GM21576 (cell line): Measurements from ENCODE around the gene TNXB.
"Not testable (repeated sequence)": the region's sequence is repeated elsewhere in the genome, so short reads cannot be mapped to it uniquely, and the experiment has no call there.

Source experiments
- ATAC-seq: cut with Tn5 transposase; IDR thresholded peaks from one replicate; pipeline ENCODE4 v1.9.1; 2021; ENCODE audit warnings: mild to moderate bottlenecking, moderate library complexity; ENCODE audit not compliant: unreplicated experiment

The TNXB gene

GRCh38 chr6:32068867-32069266, 40.3 kb downstream of the TNXB start:
- no peak for ATAC-seq

DNA sequence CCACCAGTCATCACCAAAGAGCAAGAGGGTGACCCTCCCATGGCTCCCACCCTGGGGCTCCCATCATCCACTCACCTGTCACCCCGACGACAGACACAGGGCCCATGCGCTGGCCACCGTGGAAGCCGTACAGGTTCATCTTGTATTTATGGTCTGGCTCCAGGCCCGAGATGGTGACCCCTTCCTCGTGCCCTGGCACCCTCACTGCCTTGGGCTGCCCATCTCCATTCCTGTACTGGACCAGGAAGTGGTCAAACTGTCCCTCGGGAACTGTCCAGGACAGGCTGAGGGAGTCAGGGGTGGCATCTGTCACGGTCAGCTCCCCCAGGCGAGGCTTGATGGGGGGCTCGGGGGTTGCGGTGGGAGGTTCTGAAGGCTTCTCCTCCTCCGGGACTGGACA, 40.8 kb downstream of the TNXB start:
- not testable (repeated sequence) for ATAC-seq

- not testable (repeated sequence) for ATAC-seq
Observed at GRCh38 chr6:32067521-32067920, 41.6 kb downstream of the TNXB start.

DNA sequence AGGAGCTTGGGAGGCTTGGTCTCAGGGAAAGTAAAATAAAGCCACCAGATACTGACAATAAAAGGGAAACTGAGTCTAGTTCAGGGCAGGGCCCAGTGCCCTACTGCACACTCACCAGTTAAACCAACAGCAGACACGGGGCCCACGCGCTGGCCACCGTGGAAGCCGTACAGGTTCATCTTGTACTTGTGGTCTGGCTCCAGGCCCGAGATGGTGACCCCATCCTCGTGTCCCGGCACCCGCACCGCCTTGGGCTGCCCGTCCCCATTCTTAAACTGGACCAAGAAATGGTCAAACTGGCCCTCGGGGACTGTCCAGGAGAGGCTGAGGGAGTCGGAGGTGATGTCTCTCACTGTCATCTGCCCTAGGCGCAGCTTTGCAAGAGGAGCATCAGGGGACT, 44.4 kb downstream of the TNXB start:
- ATAC-seq = no peak

GRCh38 chr6:32060966-32061655, 48.0 kb downstream of the TNXB start:
- ATAC-seq = no peak

DNA sequence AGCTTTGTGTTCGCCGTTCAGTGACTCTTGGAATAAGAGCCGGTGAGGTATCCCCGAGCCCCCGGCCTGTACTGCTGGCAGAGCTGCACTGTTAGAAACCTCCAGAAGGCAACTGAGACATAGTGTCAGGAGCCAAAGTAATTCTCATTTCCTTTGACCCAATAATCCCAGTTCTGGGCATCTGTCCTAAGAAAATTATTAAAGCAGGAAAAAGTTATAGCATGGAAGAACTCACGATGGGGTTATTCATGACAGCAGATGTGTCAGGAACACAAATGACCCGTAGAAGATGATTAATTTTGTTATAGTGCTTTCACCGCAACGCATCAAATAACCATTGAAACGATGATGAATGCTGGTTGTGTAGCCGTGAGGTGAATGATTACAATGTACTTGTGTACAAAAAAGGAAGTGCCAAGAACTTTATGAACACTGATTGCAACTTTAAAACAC, 50.6 kb downstream of the TNXB start:
- no peak for ATAC-seq

DNA sequence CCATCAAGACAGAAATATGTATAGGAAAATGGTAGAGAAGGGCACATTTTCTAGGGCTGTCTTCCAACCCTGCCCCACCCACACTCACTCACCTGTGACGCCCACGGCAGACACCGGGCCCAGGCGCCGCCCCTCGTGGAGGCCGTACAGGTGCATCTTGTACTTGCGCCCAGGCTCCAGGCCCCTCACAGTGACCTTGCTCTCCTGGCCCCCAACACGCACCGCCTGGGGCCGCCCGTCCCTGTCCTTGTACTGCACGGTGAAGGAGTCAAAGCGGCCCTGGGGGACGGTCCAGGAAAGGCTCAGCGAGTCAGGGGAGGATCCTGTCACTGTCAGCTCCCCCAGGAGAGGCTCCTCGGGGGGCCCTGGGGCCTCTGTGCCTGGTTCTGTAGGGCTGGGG, 51.2 kb downstream of the TNXB start:
- no peak for ATAC-seq

- no peak for ATAC-seq
Observed at GRCh38 chr6:32056254-32056653, 52.9 kb downstream of the TNXB start.

- not testable (repeated sequence) for ATAC-seq
Observed at GRCh38 chr6:32055756-32056155, 53.4 kb downstream of the TNXB start.

- not testable (repeated sequence) for ATAC-seq
Observed at GRCh38 chr6:32053314-32053713, 55.8 kb downstream of the TNXB start.

GRCh38 chr6:32052626-32053025, 56.5 kb downstream of the TNXB start:
- ATAC-seq = not testable (repeated sequence)

DNA sequence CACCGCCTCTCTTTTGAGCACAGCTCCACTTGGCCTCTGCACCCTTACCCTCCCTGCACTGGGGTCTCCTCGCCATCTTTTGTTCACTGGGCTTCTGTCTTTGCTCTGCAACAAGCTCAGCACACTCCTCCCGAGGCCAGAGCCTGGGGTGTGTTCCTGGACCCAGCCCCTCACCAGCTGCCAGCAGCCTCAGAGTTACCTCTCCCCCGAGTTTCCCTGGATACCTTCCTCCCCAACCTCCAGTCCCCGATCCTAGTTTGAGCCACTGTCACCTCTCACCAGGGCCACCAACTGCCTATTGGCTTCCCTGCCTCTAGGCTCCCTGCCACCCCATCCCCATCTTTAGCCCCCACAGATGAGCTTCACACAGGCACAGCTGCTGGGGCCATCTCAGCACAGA, 58.6 kb downstream of the TNXB start:
- ATAC-seq = no peak

DNA sequence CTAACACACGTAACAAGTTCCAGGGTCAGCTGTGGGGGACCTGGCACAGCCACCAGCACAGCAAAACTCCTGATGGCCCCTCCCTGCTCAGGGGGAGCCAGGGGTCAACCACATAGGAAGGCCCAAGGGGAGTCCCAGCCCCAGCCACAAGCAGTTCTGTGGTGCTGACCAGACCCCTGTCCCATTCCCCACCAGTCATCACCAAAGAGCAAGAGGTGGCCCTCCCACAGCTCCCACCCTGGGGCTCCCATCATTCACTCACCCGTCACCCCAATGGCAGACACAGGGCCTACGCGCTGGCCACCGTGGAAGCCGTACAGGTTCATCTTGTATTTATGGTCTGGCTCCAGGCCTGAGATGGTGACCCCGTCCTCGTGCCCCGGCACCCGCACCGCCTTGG, 59.4 kb downstream of the TNXB start:
- ATAC-seq = not testable (repeated sequence)

GRCh38 chr6:32049149-32049548, 60.0 kb downstream of the TNXB start:
- ATAC-seq = not testable (repeated sequence)

- ATAC-seq = no peak
Observed at GRCh38 chr6:32047855-32048766, 61.0 kb downstream of the TNXB start.

- ATAC-seq = no peak
Observed at GRCh38 chr6:32047539-32047854, 61.6 kb downstream of the TNXB start.

GRCh38 chr6:32047084-32047478, 62.1 kb downstream of the TNXB start:
- no peak for ATAC-seq

DNA sequence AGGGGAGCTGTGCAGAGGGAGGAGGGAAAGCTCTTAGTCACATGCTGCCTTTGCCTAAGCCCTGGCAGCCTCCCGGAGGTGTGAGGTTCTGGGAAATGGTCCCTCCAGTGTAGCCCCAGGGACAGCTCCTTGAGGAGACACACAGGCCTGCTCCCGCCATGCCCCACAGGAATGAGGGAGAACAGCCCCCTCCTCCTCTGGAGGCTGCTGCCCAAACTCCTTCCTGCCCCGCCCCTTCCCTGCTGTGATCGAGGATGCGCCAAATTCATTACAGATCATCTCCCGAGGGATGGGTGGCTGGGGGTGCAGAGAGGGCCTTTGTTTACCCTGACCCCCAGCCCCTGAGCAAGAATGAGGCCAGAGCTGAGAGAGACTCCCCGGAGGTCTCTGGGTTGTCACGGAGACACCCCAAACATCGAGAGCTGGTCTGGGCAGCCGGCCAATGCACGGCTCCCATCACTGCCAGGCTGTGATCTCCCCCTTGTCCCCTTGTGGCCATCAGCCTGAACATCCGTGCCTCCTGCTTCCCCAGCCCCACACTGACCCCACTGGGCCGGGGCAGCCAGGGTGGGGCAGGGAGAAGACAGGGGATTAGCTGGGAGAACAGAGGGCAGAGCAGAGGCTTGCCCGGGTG, 62.6 kb downstream of the TNXB start:
- no peak for ATAC-seq

DNA sequence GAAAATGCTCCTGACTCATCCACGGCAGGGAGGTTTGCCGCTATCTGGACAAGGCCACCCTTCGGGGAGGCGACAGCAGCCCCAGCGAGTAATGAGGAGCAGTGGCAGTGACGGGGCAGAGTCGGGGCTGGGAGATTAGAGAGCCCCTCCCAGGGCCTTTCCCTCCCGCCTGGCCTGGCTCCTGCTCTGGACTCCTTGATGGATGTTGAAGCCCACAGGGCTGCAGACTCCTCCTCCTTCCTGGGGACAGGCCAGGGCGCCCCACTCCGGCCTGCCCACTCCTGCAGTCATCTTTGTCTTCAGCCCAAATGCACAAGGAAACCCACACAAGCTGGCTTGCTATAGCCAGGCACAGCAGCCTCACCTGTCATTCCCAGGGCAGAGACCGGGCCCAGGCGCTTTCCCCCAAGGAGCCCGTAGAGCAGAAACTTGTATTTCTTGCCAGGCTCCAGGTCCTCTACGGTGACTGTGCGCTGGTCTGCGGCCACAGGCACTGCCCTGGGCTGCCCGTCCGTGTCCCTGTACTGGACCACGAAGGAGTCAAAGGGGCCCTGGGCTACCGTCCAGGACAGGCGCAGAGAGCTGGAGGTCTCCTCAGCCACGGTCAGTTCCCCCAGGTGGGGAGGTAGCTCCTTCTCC, 63.2 kb downstream of the TNXB start:
- ATAC-seq = no peak

GRCh38 chr6:32044916-32045315, 64.2 kb downstream of the TNXB start:
- not testable (repeated sequence) for ATAC-seq
